Chondrocyte (in vitro differentiated cells): ENCODE results near the gene CCNF. TPM values are rescaled to one million over a fixed set of nuclear protein-coding genes. Genes with fewer than 3 reads are reported as not detected.

Experiments
- DNase-seq: peaks from one replicate; pipeline ENCODE4 v3.0.0; 2021; ENCODE audit warnings: mixed read lengths, low spot score
- H3K27ac Mint-ChIP-seq: one replicate; pipeline ENCODE4 v1.8.0; 2021; ENCODE audit warnings: mild to moderate bottlenecking, moderate library complexity, mixed read lengths; ENCODE audit not compliant: unreplicated experiment
- H3K27me3 Mint-ChIP-seq: 2 replicates; pipeline ENCODE4 v1.8.0; 2021; ENCODE audit warnings: low read depth, mixed read lengths
- H3K36me3 Mint-ChIP-seq: 2 replicates; pipeline ENCODE4 v1.8.0; 2021; ENCODE audit warnings: low read depth, mixed read lengths
- H3K4me1 Mint-ChIP-seq: 2 replicates; pipeline ENCODE4 v1.8.0; 2021; ENCODE audit warnings: low read depth, mild to moderate bottlenecking, mixed read lengths
- H3K4me3 Mint-ChIP-seq: one replicate; pipeline ENCODE4 v1.8.0; 2021; ENCODE audit warnings: mild to moderate bottlenecking, moderate library complexity, mixed read lengths; ENCODE audit not compliant: unreplicated experiment
- H3K9me3 Mint-ChIP-seq: 2 replicates; pipeline ENCODE4 v1.8.0; 2021; ENCODE audit warnings: low read depth, mixed read lengths
- CTCF ChIP-seq: fragments of 200-600 bp; sonication (generic); IDR thresholded peaks from 2 replicates; pipeline ENCODE4 v1.5.0; 2021; ENCODE audit warnings: antibody characterized with exemption, mild to moderate bottlenecking, moderate library complexity
- microRNA-seq: library from miRNA; unstranded; fragments of <30 nt; microRNA quantifications from one replicate; pipeline ENCODE4 v1.2.0, GENCODE V29; 2020; ENCODE audit warnings: borderline number of aligned reads
- total RNA-seq: library from RNA; stranded (reverse); gene quantifications from 3 replicates; pipeline ENCODE4 v1.2.1, GENCODE V29; 2021

CCNF gene
- total RNA-seq, 1 donor from 2014 or later: 7.6 TPM

- no peak for TF ChIP-seq CTCF
- no peaks in the 10 kb centered on the region for H3K9me3 Mint-ChIP-seq
- DNase-seq: no peak
- H3K4me3 Mint-ChIP-seq: no peak overlapping the region
- H3K36me3 Mint-ChIP-seq: no peaks in the 10 kb centered on the region
- no peaks in the 10 kb centered on the region for H3K27me3 Mint-ChIP-seq
- no peak overlapping the region for H3K27ac Mint-ChIP-seq
- H3K4me1 Mint-ChIP-seq: peaks cover 6% of the 10 kb centered on the region
These were observed 77.9 kb downstream of the CCNF start for GRCh38 chr16:2507052-2507659.

GRCh38 chr16:2507665-2508064, 78.4 kb downstream of the CCNF start:
- Mint-ChIP-seq H3K27me3 (no peaks in the 10 kb centered on the region), H3K9me3 (no peaks in the 10 kb centered on the region), H3K4me3 (no peak overlapping the region), H3K4me1 (peaks cover 4% of the 10 kb centered on the region), H3K36me3 (no peaks in the 10 kb centered on the region), H3K27ac (no peak overlapping the region)
- no peak for DNase-seq
- no peak for TF ChIP-seq CTCF

Small RNAs within 50 kb of the gene (microRNA-seq; reads per million reads assigned to microRNA genes)
- gene MIR6767: not detected
- gene MIR6768: not detected

Other genes with a start within 250 kb of the CCNF start
- gene CASKIN1, start 232.8 kb upstream of the CCNF start, total RNA-seq: 1.3 to 3.6 TPM (median 2.3 TPM) in 3 replicates
- 37.1 to 41.4 TPM (median 39.3 TPM) in 3 replicates for gene MLST8, start 224.0 kb upstream of the CCNF start, total RNA-seq
- gene BRICD5, start 218.6 kb upstream of the CCNF start, total RNA-seq: 5.4 to 7.3 TPM (median 6.9 TPM) in 3 replicates
- 15.6 to 21.1 TPM (median 16.0 TPM) in 3 replicates for gene PGP, start 214.6 kb upstream of the CCNF start, total RNA-seq
- 18.7 to 25.7 TPM (median 20.7 TPM) in 3 replicates for gene E4F1, start 205.9 kb upstream of the CCNF start, total RNA-seq
- gene DNASE1L2, start 193.0 kb upstream of the CCNF start, total RNA-seq: 0.97 to 1.6 TPM (median 1.2 TPM) in 3 replicates
- 25.5 to 45.4 TPM (median 44.5 TPM) in 3 replicates for gene ECI1, start 177.9 kb upstream of the CCNF start, total RNA-seq
- 109 to 122 TPM (median 111 TPM) in 3 replicates for gene RNPS1, start 161.3 kb upstream of the CCNF start, total RNA-seq
- gene ABCA3, start 88.7 kb upstream of the CCNF start, total RNA-seq: 16.3 to 27.3 TPM (median 26.0 TPM) in 3 replicates
- 3.9 to 6.5 TPM (median 5.5 TPM) in 3 replicates for gene TEDC2, start 30.7 kb downstream of the CCNF start, total RNA-seq
- 1.5 to 2.1 TPM (median 1.8 TPM) in 3 replicates for gene NTN3, start 41.9 kb downstream of the CCNF start, total RNA-seq
- gene TBC1D24, start 45.7 kb downstream of the CCNF start, total RNA-seq: 17.9 to 19.6 TPM (median 18.7 TPM) in 3 replicates
- 168 to 200 TPM (median 197 TPM) in 3 replicates for gene ATP6V0C, start 84.5 kb downstream of the CCNF start, total RNA-seq
- gene AMDHD2, start 90.9 kb downstream of the CCNF start, total RNA-seq: 35.4 to 37.0 TPM (median 36.3 TPM) in 3 replicates
- gene CEMP1, start 102.0 kb downstream of the CCNF start, total RNA-seq: not detected in 3 replicates
- gene PDPK1, start 108.6 kb downstream of the CCNF start, total RNA-seq: 39.2 to 40.6 TPM (median 39.6 TPM) in 3 replicates